Transverse colon (tissue), 4 donors: Measurements from ENCODE around the gene NFKBIL1. TPM values are rescaled to one million over a fixed set of nuclear protein-coding genes. Genes with fewer than 3 reads are reported as not detected.

Experiments used
- DNase-seq: peaks from one replicate; pipeline ENCODE4 v3.0.0-alpha.2; 2019
- H3K27ac ChIP-seq, 4 donors: fragments of 200-600 bp; sonication (generic); 2 replicates each; pipeline ENCODE4 v1.5.1; 2016 to 2018; ENCODE audit warnings: inconsistent platforms in 4 of 4
- H3K27me3 ChIP-seq: fragments of 200-600 bp; sonication (generic); 2 replicates; pipeline ENCODE4 v1.5.1; 2017; ENCODE audit warnings: inconsistent platforms
- H3K36me3 ChIP-seq, 4 donors: fragments of 200-600 bp; sonication (generic); 2 replicates each; pipeline ENCODE4 v1.5.1; 2017 to 2019; ENCODE audit warnings: inconsistent platforms in 4 of 4
- H3K4me1 ChIP-seq, 4 donors: fragments of 200-600 bp; sonication (generic); 2 replicates each; pipeline ENCODE4 v1.5.1; 2017 to 2020; ENCODE audit warnings: inconsistent platforms in 4 of 4
- H3K4me3 ChIP-seq, 4 donors: fragments of 200-600 bp; sonication (generic); 1 replicate in 1 of 4; 2 replicates in 3 of 4; pipeline versions ENCODE4 v1.5.1 to v1.6.1; 2017 to 2019; ENCODE audit warnings: inconsistent platforms in 4 of 4
- H3K9me3 ChIP-seq, 2 donors: fragments of 200-600 bp; sonication (generic); 2 replicates each; pipeline ENCODE4 v1.5.1; 2017 to 2019; ENCODE audit warnings: inconsistent platforms in 2 of 2
- CTCF ChIP-seq, 5 experiments: fragments of 200-600 bp in 3 of 5; fragments of 450-650 bp in 2 of 5; sonication (generic) in 3 of 5; IDR thresholded peaks; 1 replicate in 2 of 5; 2 replicates in 3 of 5; pipeline ENCODE4 v1.5.1; 2016 to 2017; ENCODE audit warnings: antibody characterized with exemption in 5 of 5, inconsistent platforms in 3 of 5, mild to moderate bottlenecking in 2 of 5, moderate library complexity in 1 of 5
- EP300 ChIP-seq: sonication (generic); formaldehyde crosslinking; IDR thresholded peaks from one replicate; pipeline ENCODE4 v1.6.1; 2017; ENCODE audit warnings: antibody characterized with exemption, low read depth
- POLR2A ChIP-seq: fragments of 450-650 bp; IDR thresholded peaks from one replicate; pipeline ENCODE4 v1.6.1; 2016; ENCODE audit warnings: antibody characterized with exemption, mild to moderate bottlenecking, moderate library complexity
- POLR2AphosphoS5 ChIP-seq, 3 donors: sonication (generic); formaldehyde crosslinking; IDR thresholded peaks; one replicate each; pipeline ENCODE4 v1.6.1; 2016; ENCODE audit warnings: antibody characterized with exemption in 3 of 3
- WGBS, 2 donors: methylation state at CpG; one replicate each; pipeline ENCODE4 v1.1.5; 2018; ENCODE audit warnings: low coverage in 1 of 2; 5-methylcytosine and 5-hydroxymethylcytosine counted together
- in situ Hi-C, 4 donors: fragments of 200-750 bp; cut with MboI; loops; one replicate each; pipeline versions ENCODE4 v1.15.0 to v1.15.1; 2017; ENCODE audit warnings: low sequenced_read_pairs in 3 of 4, low pct_ligation_motif_present in 1 of 4, low pct_unique_long_range_greater_than_20kb in 1 of 4
- intact Hi-C: fragments of 100-400 bp; cut with DNase I; formaldehyde crosslinking; loops from one replicate; pipeline ENCODE4 v1.15.1; 2023; ENCODE audit warnings: low total_unique reads
- small RNA-seq, 4 donors: library from RNA; depleted of rRNA; stranded (forward); fragments of <200 nt; gene quantifications; one replicate each; pipeline ENCODE3, GENCODE V24; 2016
- total RNA-seq, 4 donors: library from RNA; depleted of rRNA; stranded (reverse); fragments of >200 nt; gene quantifications; one replicate each; pipeline ENCODE4 v1.1.0, GENCODE V29; 2016

NFKBIL1 gene
- total RNA-seq, 4 donors from 2014 or later: 13.7 to 29.5 (median 22.9) TPM

DNA sequence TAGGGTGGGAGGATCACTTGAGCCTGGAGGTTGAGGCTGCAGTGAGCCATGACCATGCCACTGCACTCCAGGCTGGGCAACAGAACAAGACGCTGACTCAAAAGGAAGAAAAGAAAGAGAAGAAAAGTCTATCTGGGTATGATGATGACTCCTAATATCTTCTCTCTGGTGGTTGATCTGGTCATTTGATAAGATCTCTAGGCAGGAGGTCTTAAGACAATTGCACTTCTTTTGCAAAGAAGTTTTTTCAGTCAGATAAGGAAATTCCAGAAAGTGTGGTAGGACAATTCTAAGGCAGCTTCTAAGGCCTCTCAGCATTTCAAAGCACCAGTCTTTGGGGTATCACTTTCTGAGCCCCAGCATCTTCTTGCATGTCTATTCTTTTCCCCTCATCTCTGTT lies 59.9 kb downstream of the NFKBIL1 start:
- Histone ChIP-seq H3K27me3 (no peaks in the 10 kb centered on the region), H3K4me1 (no peaks in the 10 kb centered on the region), H3K4me3 (no peak overlapping the region), H3K9me3 (no peaks in the 10 kb centered on the region), H3K36me3 (no peaks in the 10 kb centered on the region), H3K27ac (no peak overlapping the region)
- no peak for DNase-seq
- WGBS, 2 donors: 80% methylated on average over 1 of the region's 1 CpG
- TF ChIP-seq POLR2A (no peak), POLR2AphosphoS5 (IDR thresholded peaks at IDR 0.05) (no peak), CTCF (IDR thresholded peaks at IDR 0.05) (no peak), EP300 (no peak)
- in situ Hi-C loops: no loop called here
- intact Hi-C loops: no loop called here

Small RNA genes lying within 50 kb of the gene (small RNA-seq; reads per million reads assigned to genes)
- gene AL663061.1: 0 reads per million in 4 donors
- gene SNORD117: 96.4 to 472 (median 126) reads per million in 4 donors
- gene SNORD84: 0 reads per million in 4 donors

Other genes starting within 250 kb of the NFKBIL1 start
- gene HLA-B, start 190.4 kb upstream of the NFKBIL1 start, total RNA-seq: 1,000 to 10,000 TPM in 3 of 4 donors, 100 to 1,000 TPM in 1; 915 to 3,432 (median 2,814) TPM
- gene MICA, start 144.0 kb upstream of the NFKBIL1 start, total RNA-seq: 10 to 100 TPM in 3 of 4 donors, 1 to 10 TPM in 1; 7.8 to 45.3 (median 19.9) TPM
- gene MICB, start 49.5 kb upstream of the NFKBIL1 start, total RNA-seq: 1 to 10 TPM; 1.4 to 9.7 (median 4.0) TPM
- gene MCCD1, start 18.6 kb upstream of the NFKBIL1 start, total RNA-seq: not detected
- 100 to 1,000 TPM; 147 to 519 (median 271) TPM for gene DDX39B, start 5.6 kb upstream of the NFKBIL1 start, total RNA-seq
- under 1 TPM in 2 of 4 donors, not detected in 2; 0.82 to 0.95 TPM for gene ATP6V1G2, start 1.0 kb upstream of the NFKBIL1 start, total RNA-seq
- gene LTA, start 24.7 kb downstream of the NFKBIL1 start, total RNA-seq: not detected
- 1 to 10 TPM in 1 of 4 donors, under 1 TPM in 1, not detected in 2; 0.41 to 1.1 TPM for gene TNF, start 28.0 kb downstream of the NFKBIL1 start, total RNA-seq
- 10 to 100 TPM in 1 of 4 donors, 1 to 10 TPM in 1, not detected in 2; 7.6 to 34.8 TPM for gene LTB, start 34.8 kb downstream of the NFKBIL1 start, total RNA-seq
- gene LST1, start 38.7 kb downstream of the NFKBIL1 start, total RNA-seq: 1 to 10 TPM in 3 of 4 donors, not detected in 1; 1.1 to 7.6 (median 1.9) TPM
- gene NCR3, start 45.4 kb downstream of the NFKBIL1 start, total RNA-seq: not detected
- 10 to 100 TPM in 2 of 4 donors, 1 to 10 TPM in 1, not detected in 1; 9.4 to 19.5 (median 17.3) TPM for gene AIF1, start 67.6 kb downstream of the NFKBIL1 start, total RNA-seq
- gene PRRC2A, start 73.1 kb downstream of the NFKBIL1 start, total RNA-seq: 100 to 1,000 TPM in 1 of 4 donors, 10 to 100 TPM in 3; 63.9 to 138 (median 85.8) TPM
- 100 to 1,000 TPM; 221 to 310 (median 231) TPM for gene BAG6, start 105.1 kb downstream of the NFKBIL1 start, total RNA-seq
- 1 to 10 TPM in 2 of 4 donors, not detected in 2; 2.2 to 5.5 TPM for gene APOM, start 108.3 kb downstream of the NFKBIL1 start, total RNA-seq
- gene C6orf47, start 113.2 kb downstream of the NFKBIL1 start, total RNA-seq: 10 to 100 TPM; 18.7 to 45.7 (median 25.2) TPM
- gene GPANK1, start 117.4 kb downstream of the NFKBIL1 start, total RNA-seq: 10 to 100 TPM in 3 of 4 donors, 1 to 10 TPM in 1; 2.4 to 32.9 (median 23.2) TPM
- gene CSNK2B, start 118.5 kb downstream of the NFKBIL1 start, total RNA-seq: 100 to 1,000 TPM; 182 to 231 (median 210) TPM
- gene LY6G5B, start 122.4 kb downstream of the NFKBIL1 start, total RNA-seq: 10 to 100 TPM in 2 of 4 donors, 1 to 10 TPM in 2; 2.4 to 21.3 (median 10.3) TPM
- gene LY6G5C, start 133.5 kb downstream of the NFKBIL1 start, total RNA-seq: 1 to 10 TPM in 1 of 4 donors, under 1 TPM in 1, not detected in 2; 0.95 to 2.2 TPM
- gene ABHD16A, start 155.7 kb downstream of the NFKBIL1 start, total RNA-seq: 10 to 100 TPM; 45.4 to 72.8 (median 67.4) TPM
- not detected for gene LY6G6F, start 159.3 kb downstream of the NFKBIL1 start, total RNA-seq
- gene LY6G6D, start 167.7 kb downstream of the NFKBIL1 start, total RNA-seq: not detected
- gene LY6G6C, start 174.1 kb downstream of the NFKBIL1 start, total RNA-seq: not detected
- under 1 TPM in 1 of 4 donors, not detected in 3; 0.16 TPM for gene MPIG6B, start 175.8 kb downstream of the NFKBIL1 start, total RNA-seq
- gene DDAH2, start 181.7 kb downstream of the NFKBIL1 start, total RNA-seq: 100 to 1,000 TPM in 3 of 4 donors, 10 to 100 TPM in 1; 78.3 to 148 (median 107) TPM
- gene CLIC1, start 188.9 kb downstream of the NFKBIL1 start, total RNA-seq: 100 to 1,000 TPM; 253 to 375 (median 362) TPM
- 100 to 1,000 TPM in 1 of 4 donors, 10 to 100 TPM in 3; 16.5 to 159 (median 43.9) TPM for gene MSH5, start 192.4 kb downstream of the NFKBIL1 start, total RNA-seq
- 10 to 100 TPM in 1 of 4 donors, 1 to 10 TPM in 1, not detected in 2; 3.3 to 11.1 TPM for gene SAPCD1, start 215.0 kb downstream of the NFKBIL1 start, total RNA-seq
- 10 to 100 TPM in 2 of 4 donors, 1 to 10 TPM in 2; 7.6 to 22.1 (median 9.6) TPM for gene VWA7, start 229.7 kb downstream of the NFKBIL1 start, total RNA-seq
- gene VARS1, start 248.1 kb downstream of the NFKBIL1 start, total RNA-seq: 10 to 100 TPM; 18.0 to 54.7 (median 31.1) TPM